ENCODE measurements around the gene CLDN24.

The CLDN24 gene

GRCh38 chr4:183322326-183322725, at the start of gene CLDN24:
Gene CLDN24 (minus strand): TSS chr4:183322426. CDS start chr4:183322426, 0 bp downstream.
- H3K27ac ChIP-seq, result no peak within 1 kb of the TSS
- no peak for TF ChIP-seq CTCF (conservative IDR thresholded peaks at IDR 0.05)

GRCh38 chr4:183370786-183371185, 48.6 kb upstream of the CLDN24 start:
- no peak overlapping the region for H3K27ac ChIP-seq
- TF ChIP-seq CTCF (conservative IDR thresholded peaks at IDR 0.05), result no peak

- no peak for TF ChIP-seq CTCF (conservative IDR thresholded peaks at IDR 0.05)
- no peak overlapping the region for H3K27ac ChIP-seq
Measured at GRCh38 chr4:183369073-183369472, 46.8 kb upstream of the CLDN24 start.

GRCh38 chr4:183366206-183366835, 44.1 kb upstream of the CLDN24 start:
- no peak for TF ChIP-seq CTCF (conservative IDR thresholded peaks at IDR 0.05)
- no peak overlapping the region for H3K27ac ChIP-seq

- no peak for TF ChIP-seq CTCF (conservative IDR thresholded peaks at IDR 0.05)
- H3K27ac ChIP-seq, result no peak overlapping the region
Measured at GRCh38 chr4:183364025-183364424, 41.8 kb upstream of the CLDN24 start.

GRCh38 chr4:183362916-183363542, 40.8 kb upstream of the CLDN24 start:
- TF ChIP-seq CTCF (conservative IDR thresholded peaks at IDR 0.05), result no peak
- H3K27ac ChIP-seq, result no peak overlapping the region

GRCh38 chr4:183362036-183362435, 39.8 kb upstream of the CLDN24 start:
- TF ChIP-seq CTCF (conservative IDR thresholded peaks at IDR 0.05), result no peak
- H3K27ac ChIP-seq, result no peak overlapping the region

All from VCaP (cell line).